GM21447 (cell line): ENCODE data around the gene NLRP5.

Experiments
- ATAC-seq: cut with Tn5 transposase; IDR thresholded peaks from one replicate; pipeline ENCODE4 v1.9.1; 2021; ENCODE audit not compliant: unreplicated experiment

Gene NLRP5

GRCh38 chr19:56071151-56071550 lies 84.6 kb downstream of the NLRP5 start:
- no peak for ATAC-seq

GRCh38 chr19:56076498-56076897 lies 89.9 kb downstream of the NLRP5 start:
- no peak for ATAC-seq

GRCh38 chr19:56079609-56080008 lies 93.0 kb downstream of the NLRP5 start:
- no peak for ATAC-seq

DNA sequence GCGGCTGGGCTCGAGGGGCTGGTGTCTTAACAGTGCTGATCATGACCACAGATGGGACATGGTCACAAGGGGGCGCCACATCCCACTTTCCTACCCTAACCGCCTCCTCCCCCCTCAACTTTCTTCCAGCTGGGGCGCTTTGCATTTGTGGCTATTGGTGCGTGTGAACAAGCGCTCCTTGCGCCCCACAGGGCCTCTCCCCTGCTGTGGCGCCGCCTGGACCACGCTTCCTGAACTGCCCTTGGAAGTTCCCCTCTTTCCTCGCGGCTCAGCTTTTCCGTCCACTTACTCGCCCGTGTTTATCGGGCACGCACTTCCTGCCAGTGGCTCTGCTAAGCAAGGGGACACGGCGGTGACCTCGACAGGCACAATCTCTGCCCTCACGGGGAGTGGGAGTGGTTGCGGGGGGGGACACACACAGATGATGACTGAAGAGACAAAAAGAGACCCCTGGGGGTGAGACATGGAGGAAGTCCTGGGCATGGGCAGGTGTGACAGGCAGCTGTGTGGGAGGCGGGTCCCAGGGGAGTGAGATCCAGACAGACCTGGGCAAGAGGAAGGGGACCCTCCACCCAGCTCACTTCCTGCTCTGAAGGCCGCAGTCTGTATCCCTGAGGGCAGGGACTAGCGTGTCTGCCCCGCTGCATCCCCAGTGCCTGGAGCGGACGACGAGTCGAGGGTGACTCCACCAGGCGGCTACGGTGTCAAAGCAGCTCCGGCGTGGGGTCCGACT lies 94.3 kb downstream of the NLRP5 start:
- ATAC-seq, result peak; percentile 77

DNA sequence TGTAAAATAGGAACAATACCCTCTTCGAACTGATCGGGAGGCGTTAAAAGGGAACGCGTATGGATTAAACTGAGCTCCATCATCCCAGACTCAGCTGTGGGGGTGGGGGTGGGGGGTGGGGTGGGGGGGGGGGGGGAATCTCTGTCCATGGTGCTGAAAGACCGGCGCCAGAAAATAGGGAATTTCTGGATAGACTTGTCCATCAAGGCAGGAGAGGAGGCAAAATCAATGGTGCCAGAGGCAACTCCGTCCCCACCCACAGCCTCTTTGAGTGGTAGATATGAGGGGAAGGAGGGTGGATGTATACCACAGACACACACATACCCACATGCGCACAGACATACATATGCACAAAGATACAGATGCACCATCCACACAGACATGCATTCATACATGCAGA lies 97.1 kb downstream of the NLRP5 start:
- ATAC-seq, result no peak

- ATAC-seq, result no peak
Observed at GRCh38 chr19:56084835-56085536, 98.4 kb downstream of the NLRP5 start.

GRCh38 chr19:56085571-56086275 lies 99.1 kb downstream of the NLRP5 start:
- ATAC-seq, result no peak

- no peak for ATAC-seq
Observed at GRCh38 chr19:56086671-56087430, 100.3 kb downstream of the NLRP5 start.

DNA sequence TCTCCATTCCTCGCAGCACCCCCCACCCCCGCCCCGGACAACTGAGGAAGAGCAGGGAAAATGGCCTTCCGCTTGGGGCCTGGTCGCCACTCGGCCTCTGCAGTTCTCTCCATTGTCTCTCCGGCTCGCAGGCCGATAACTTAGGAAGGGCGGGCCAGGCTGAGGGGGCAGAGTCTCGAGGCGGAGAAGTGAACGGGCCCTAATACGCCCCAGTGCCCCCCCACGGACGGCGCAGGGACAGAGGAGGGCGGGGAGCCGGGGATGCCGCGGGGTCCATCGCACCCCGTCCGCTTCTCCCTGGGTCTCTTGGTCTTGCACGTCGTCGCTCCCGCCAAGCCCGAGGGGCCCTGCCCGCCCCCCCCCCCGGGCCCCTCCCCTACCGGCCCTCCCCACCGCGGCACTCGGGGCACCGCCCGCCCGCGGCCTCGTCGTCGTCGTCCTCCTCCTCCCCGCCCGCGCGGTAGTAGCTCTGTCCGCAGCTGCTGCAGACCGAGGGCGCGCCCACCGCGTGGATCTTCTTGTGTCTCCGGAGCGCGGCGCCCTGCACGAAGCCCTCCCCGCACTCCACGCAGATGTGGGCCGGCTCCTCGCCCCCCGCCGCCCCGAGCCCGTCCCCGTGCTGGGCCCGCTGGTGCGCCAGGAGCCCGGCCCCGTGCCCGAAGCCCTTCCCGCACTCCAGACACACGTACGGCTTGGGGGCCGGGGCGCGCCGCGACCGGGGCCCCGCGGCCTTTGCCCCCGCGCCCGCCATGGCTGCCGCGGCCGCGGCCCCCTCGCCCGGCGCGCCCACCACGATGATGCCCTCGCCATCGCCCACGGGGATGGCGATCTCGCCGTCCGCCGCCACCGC lies 101.3 kb downstream of the NLRP5 start:
- no peak for ATAC-seq

GRCh38 chr19:56088497-56089215 lies 102.1 kb downstream of the NLRP5 start:
- no peak for ATAC-seq

- ATAC-seq, result no peak
Observed at GRCh38 chr19:56089344-56089743, 102.8 kb downstream of the NLRP5 start.

DNA sequence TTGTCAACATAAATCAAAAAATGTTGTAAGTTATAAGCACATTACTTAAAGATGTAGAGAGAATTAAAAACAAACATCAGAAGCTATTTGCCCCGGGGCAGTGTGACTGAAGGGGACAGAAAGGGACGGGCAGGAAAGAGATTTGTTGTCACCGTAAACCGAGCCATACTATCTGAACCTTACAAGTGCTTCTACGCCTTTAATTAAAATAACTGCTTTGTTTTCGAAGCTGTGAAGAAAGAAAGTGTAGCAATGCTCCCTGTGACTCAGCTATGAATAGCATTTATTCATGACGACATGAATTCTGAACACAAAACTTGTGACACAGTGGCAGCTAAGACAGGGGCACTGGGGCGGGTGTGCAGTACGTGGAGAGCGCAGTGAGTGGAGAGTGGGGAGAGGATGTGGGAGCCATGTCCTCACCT lies 104.5 kb downstream of the NLRP5 start:
- no peak for ATAC-seq

DNA sequence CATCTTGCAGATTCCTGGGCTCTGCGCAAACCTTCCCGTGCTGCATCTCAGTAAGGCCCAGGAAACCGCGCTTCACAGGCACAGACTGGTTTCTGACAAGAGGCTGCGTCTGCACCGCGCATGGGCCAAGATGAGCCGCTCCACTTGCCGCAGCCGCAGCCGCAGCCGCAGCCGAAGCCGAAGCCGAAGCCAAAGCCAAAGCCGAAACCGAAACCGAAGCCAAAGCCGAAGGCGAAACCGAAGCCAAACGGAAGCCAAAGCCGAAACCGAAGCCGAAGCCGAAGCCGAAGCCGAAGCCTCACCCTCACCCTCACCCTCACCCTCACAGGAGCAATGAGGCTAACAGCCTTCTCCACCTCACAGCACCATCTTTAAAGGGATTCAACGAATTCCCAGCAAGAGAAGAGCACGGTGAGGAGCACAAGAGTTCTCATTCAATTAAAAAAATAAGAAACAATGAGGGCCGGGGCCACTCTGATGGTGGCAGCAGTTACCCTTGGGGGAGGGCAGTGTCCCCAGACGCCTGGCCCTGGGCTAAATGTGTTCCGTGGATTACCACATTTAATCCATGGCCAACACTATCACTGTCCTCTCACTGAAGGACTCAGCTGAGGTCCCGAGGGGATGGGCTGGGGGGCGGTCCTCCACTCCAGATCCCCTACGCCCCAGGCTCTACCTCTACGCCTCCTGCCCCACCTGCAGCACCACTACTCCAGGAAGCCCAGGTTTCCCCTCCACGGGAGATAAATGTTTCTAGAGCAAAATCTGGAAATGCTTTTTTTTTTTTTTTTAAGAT lies 105.4 kb downstream of the NLRP5 start:
- no peak for ATAC-seq

GRCh38 chr19:56092685-56093631 lies 106.4 kb downstream of the NLRP5 start:
- ATAC-seq, result no peak

DNA sequence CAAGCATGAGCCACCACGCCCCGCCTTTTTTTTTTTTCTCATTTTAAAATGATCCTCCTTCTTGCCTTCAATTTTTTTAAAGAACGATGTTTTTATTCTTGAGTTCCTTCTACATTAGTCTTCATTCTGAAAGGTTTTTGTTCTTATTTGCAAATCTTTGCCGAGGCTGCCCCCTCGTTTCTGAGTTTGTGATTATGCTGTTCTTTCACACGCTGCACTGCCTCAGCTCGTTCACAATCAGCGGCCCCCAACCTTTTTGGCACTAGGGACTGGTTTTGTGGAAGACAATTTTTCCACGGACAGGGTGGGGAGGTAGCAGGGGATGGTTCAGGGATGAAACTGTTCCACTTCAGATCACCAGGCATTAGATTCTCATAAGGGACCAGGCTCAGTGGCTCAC lies 107.9 kb downstream of the NLRP5 start:
- no peak for ATAC-seq

DNA sequence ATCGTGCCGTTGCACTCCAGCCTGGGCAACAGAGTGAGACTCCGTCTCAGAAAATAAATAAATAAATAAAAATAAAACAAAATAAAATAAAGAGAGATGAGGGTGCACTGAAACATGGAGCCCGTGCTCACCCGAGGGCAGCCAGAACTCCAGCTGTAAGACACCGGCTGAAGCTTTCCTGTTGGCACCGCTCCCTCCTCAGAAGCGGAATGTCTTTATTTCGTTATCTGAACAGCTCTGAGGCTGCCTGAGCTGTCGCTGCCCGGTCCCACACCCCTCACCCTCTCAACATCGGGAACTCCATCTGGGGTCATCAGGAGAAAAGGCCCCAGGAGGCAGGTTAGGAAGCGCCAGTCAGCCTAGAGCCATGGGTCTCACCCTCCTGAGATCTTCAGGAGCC lies 110.1 kb downstream of the NLRP5 start:
- ATAC-seq, result no peak

DNA sequence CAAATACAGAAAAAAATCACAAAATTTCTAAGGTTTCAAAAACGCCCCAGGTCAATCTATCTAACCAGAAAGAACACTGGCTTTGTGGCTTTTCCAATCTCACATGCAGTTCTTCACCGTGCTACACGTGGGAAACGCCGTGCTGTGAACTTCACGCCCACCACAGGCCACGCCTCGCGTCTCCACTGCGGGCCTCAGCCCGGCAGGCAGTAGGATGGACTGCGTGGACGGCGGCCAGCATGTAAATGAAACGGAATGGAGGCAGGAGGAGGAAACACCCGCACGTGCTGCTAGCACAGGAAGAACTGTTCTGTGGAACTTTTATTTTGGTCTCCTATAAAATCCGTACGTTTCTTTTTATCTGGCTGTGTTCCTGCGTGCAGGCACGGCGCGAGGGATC lies 110.7 kb downstream of the NLRP5 start:
- ATAC-seq, result no peak

GRCh38 chr19:56097776-56098175 lies 111.2 kb downstream of the NLRP5 start:
- ATAC-seq, result no peak
